GM23338 (cell line): Measurements from ENCODE around the gene RAI14.

Source experiments
- CTCF ChIP-seq, 2 experiments: fragments of 200-600 bp in 1 of 2; sonication (generic) in 1 of 2; conservative IDR thresholded peaks; 2 replicates each; pipeline versions ENCODE4 v1.5.1 to v1.6.1; 2016 to 2017; ENCODE audit warnings: antibody characterized with exemption in 2 of 2, low read depth in 2 of 2, mild to moderate bottlenecking in 2 of 2, moderate library complexity in 1 of 2
- EZH2 ChIP-seq: fragments of 200-600 bp; sonication (generic); IDR thresholded peaks from one replicate; pipeline ENCODE4 v1.8.0; 2017; ENCODE audit warnings: antibody characterized with exemption, mild to moderate bottlenecking, low read depth; ENCODE audit not compliant: unreplicated experiment
- EZH2phosphoT487 ChIP-seq: fragments of 200-600 bp; sonication (generic); IDR thresholded peaks from one replicate; pipeline ENCODE4 v1.8.1; 2018; ENCODE audit warnings: antibody characterized with exemption; ENCODE audit not compliant: unreplicated experiment
- POLR2AphosphoS5 ChIP-seq: IDR thresholded peaks from 2 replicates; pipeline ENCODE4 v1.6.1; 2016; ENCODE audit warnings: antibody characterized with exemption, low read depth

- TF ChIP-seq CTCF (conservative IDR thresholded peaks at IDR 0.05; ENCODE audit: low read depth in 2 of 2): no peak
- TF ChIP-seq POLR2AphosphoS5: no peak
- TF ChIP-seq EZH2: no peak
- no peak for TF ChIP-seq EZH2phosphoT487
These were observed 157.4 kb downstream of the RAI14 start for GRCh38 chr5:34813509-34813908.
